Osteocyte (in vitro differentiated cells): ENCODE data around the gene TMEM39B. TPM values are rescaled to one million over a fixed set of nuclear protein-coding genes. Genes with fewer than 3 reads are reported as not detected.

ENCODE experiments used
- DNase-seq: peaks from one replicate; pipeline ENCODE4 v3.0.0; 2021; ENCODE audit warnings: mixed read lengths; ENCODE audit not compliant: unreplicated experiment; ENCODE audit errors: extremely low spot score
- H3K27ac Mint-ChIP-seq: one replicate; pipeline ENCODE4 v1.8.0; 2021; ENCODE audit warnings: mild to moderate bottlenecking, mixed read lengths; ENCODE audit not compliant: unreplicated experiment
- H3K27me3 Mint-ChIP-seq: one replicate; pipeline ENCODE4 v1.8.0; 2021; ENCODE audit warnings: mixed read lengths; ENCODE audit not compliant: unreplicated experiment
- H3K36me3 Mint-ChIP-seq: one replicate; pipeline ENCODE4 v1.8.0; 2021; ENCODE audit warnings: mixed read lengths; ENCODE audit not compliant: unreplicated experiment
- H3K4me1 Mint-ChIP-seq: one replicate; pipeline ENCODE4 v1.8.0; 2021; ENCODE audit warnings: mixed read lengths; ENCODE audit not compliant: unreplicated experiment
- H3K4me3 Mint-ChIP-seq: one replicate; pipeline ENCODE4 v1.8.0; 2021; ENCODE audit warnings: mild to moderate bottlenecking, moderate library complexity, mixed read lengths; ENCODE audit not compliant: unreplicated experiment
- H3K9me3 Mint-ChIP-seq: one replicate; pipeline ENCODE4 v1.8.0; 2021; ENCODE audit warnings: mixed read lengths; ENCODE audit not compliant: unreplicated experiment
- long read RNA-seq: library from polyadenylated mRNA; unstranded; transcript quantifications from one replicate; pipeline ENCODE4 v2.0.0, GENCODE V29; 2021
- total RNA-seq: library from RNA; stranded (reverse); gene quantifications from 2 replicates; pipeline ENCODE4 v1.2.1, GENCODE V29; 2021
- TF ChIP-seq, protein P1 (sequence below): fragments of 200-600 bp; sonication (generic); IDR thresholded peaks from 2 replicates; pipeline ENCODE4 v1.5.0; 2021; ENCODE audit warnings: antibody characterized with exemption, mild to moderate bottlenecking, moderate library complexity

TMEM39B gene
- 22.9 and 25.0 TPM in 2 replicates for total RNA-seq
- long read RNA-seq, transcript TMEM39B-203 (7 exons, 1,538 nt) = major isoform, 10 of 34 reads
- long read RNA-seq, transcript TMEM39B-201 (9 exons, 1,813 nt) = minor isoform, 7 of 34 reads
- long read RNA-seq, partial matches to known transcripts = 8 of 34 reads
- long read RNA-seq, other reads (novel, unspliced or antisense) = 8 of 34 reads

DNA sequence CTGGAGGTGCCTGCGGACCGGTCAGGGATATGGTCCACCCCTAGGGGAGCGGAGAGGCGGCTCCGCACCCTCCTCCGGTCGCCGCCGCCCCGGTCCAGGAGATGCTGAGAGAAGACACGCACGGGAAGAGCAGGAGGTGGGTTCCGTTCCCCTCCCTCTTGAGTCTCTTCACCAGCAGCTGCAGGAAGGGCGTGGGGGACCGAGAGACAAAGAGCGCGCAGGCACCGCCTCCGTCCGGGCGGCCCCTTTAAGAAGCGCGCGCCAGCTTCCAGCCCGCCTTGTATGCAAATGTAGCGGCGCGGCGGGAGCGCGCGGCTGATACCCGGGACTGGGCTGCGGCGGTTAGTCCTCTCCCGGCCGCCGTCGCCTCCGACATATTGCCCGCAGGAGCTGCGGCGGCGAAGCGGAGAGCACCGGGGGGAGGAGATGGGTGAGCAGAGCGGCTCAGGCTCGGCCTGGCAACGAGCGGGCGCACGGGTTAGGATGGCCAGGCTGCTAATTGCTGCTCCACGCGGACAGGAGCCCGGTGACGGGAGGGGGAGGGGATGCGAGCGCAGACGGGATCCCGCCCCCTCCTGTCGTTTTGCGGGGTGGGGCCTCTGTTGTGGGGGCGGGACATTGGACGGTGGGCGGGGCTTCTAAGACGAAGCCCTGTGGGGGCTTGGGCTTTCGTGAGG lies at the start of gene TMEM39B:
TMEM39B (plus strand) TSS at position 318 of the 677 bp plus-strand sequence; CDS start at position 427, 109 bp downstream.
- TF ChIP-seq, protein P1, sequence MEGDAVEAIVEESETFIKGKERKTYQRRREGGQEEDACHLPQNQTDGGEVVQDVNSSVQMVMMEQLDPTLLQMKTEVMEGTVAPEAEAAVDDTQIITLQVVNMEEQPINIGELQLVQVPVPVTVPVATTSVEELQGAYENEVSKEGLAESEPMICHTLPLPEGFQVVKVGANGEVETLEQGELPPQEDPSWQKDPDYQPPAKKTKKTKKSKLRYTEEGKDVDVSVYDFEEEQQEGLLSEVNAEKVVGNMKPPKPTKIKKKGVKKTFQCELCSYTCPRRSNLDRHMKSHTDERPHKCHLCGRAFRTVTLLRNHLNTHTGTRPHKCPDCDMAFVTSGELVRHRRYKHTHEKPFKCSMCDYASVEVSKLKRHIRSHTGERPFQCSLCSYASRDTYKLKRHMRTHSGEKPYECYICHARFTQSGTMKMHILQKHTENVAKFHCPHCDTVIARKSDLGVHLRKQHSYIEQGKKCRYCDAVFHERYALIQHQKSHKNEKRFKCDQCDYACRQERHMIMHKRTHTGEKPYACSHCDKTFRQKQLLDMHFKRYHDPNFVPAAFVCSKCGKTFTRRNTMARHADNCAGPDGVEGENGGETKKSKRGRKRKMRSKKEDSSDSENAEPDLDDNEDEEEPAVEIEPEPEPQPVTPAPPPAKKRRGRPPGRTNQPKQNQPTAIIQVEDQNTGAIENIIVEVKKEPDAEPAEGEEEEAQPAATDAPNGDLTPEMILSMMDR = no peak
- Mint-ChIP-seq H3K4me1 (peaks cover 46% of the 10 kb centered on the region), H3K4me3 (peak within 1 kb of the TSS; percentile 91), H3K27me3 (no peaks in the 10 kb centered on the region), H3K27ac (peak within 1 kb of the TSS; percentile 93), H3K36me3 (peaks cover 8% of the 10 kb centered on the region), H3K9me3 (no peaks in the 10 kb centered on the region)
- peak; percentile 98 for DNase-seq

- H3K27ac Mint-ChIP-seq = peak overlapping the region; percentile 58
- H3K4me3 Mint-ChIP-seq = no peak overlapping the region
Observed at GRCh38 chr1:32023351-32023750, 49.4 kb upstream of the TMEM39B start.

DNA sequence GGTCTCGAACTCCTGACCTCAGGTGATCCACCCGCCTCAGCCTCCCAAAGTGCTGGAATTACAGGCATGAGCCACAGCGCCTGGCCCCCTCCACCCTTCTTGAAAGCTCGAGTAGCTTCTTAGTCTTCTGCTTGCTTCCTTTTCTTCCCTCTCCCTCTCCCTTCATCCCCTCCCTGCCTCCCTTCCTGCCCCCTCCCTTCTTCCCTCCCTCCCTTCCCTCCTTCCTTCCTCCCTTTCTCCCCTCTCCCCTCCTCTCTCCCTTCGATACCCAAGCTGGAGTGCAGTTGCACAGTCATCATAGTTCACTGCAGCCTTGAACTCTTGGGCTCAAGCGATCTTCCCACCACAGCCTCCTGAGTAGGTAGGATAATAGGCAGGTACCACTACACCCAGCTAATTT lies 47.2 kb upstream of the TMEM39B start:
- peaks cover 16% of the 10 kb centered on the region for H3K36me3 Mint-ChIP-seq
- no peak overlapping the region for H3K4me3 Mint-ChIP-seq
- H3K4me1 Mint-ChIP-seq = peaks cover 45% of the 10 kb centered on the region
- TF ChIP-seq, protein P1 = no peak
- H3K27ac Mint-ChIP-seq = no peak overlapping the region
- H3K9me3 Mint-ChIP-seq = no peaks in the 10 kb centered on the region
- no peaks in the 10 kb centered on the region for H3K27me3 Mint-ChIP-seq
- no peak for DNase-seq

More at GRCh38 chr1:32023351-32023750, 49.4 kb upstream of the TMEM39B start:
- Mint-ChIP-seq H3K36me3 (peaks cover 12% of the 10 kb centered on the region), H3K9me3 (no peaks in the 10 kb centered on the region), H3K4me1 (peaks cover 57% of the 10 kb centered on the region), H3K27me3 (no peaks in the 10 kb centered on the region)
- TF ChIP-seq, protein P1 = no peak
- no peak for DNase-seq

GRCh38 chr1:32028746-32029145 lies 44.0 kb upstream of the TMEM39B start:
- no peaks in the 10 kb centered on the region for H3K9me3 Mint-ChIP-seq
- no peaks in the 10 kb centered on the region for H3K27me3 Mint-ChIP-seq
- peaks cover 16% of the 10 kb centered on the region for H3K36me3 Mint-ChIP-seq
- no peak for DNase-seq
- H3K27ac Mint-ChIP-seq = no peak overlapping the region
- H3K4me3 Mint-ChIP-seq = no peak overlapping the region
- H3K4me1 Mint-ChIP-seq = peaks cover 41% of the 10 kb centered on the region
- TF ChIP-seq, protein P1 = no peak

GRCh38 chr1:32031578-32032274 lies 41.0 kb upstream of the TMEM39B start:
- peak overlapping the region; percentile 65 for H3K27ac Mint-ChIP-seq
- H3K4me3 Mint-ChIP-seq = no peak overlapping the region
- TF ChIP-seq, protein P1 = no peak
- peaks cover 32% of the 10 kb centered on the region for H3K4me1 Mint-ChIP-seq
- no peak for DNase-seq
- H3K36me3 Mint-ChIP-seq = peaks cover 29% of the 10 kb centered on the region
- no peaks in the 10 kb centered on the region for H3K9me3 Mint-ChIP-seq
- no peaks in the 10 kb centered on the region for H3K27me3 Mint-ChIP-seq
